ENCODE results near the gene PRKCE. TPM values are rescaled to one million over a fixed set of nuclear protein-coding genes. Genes with fewer than 3 reads are reported as not detected.

The PRKCE gene
- total RNA-seq, 2 donors from 2014 or later = 5.8 to 18.1 TPM

- TF ChIP-seq CTCF (IDR thresholded peaks at IDR 0.05) = no peak
- H3K4me3 ChIP-seq = no peak overlapping the region
- peaks cover 10 to 16% of the 10 kb centered on the region in 2 donors for H3K4me1 ChIP-seq (ENCODE audit: control insufficient read depth in 1 of 2, low read depth in 2 of 2)
- H3K27me3 ChIP-seq (replicated peaks; ENCODE audit: insufficient read depth) = no peaks in the 10 kb centered on the region
- no peaks in the 10 kb centered on the region for H3K36me3 ChIP-seq
- ATAC-seq (ENCODE audit: insufficient number of reproducible peaks, low FRiP score, low read depth) (no peak), DNase-seq (ENCODE audit: low spot score) (no peak)
- no peak overlapping the region for H3K27ac ChIP-seq
- no peaks in the 10 kb centered on the region for H3K9me3 ChIP-seq
Measured at GRCh38 chr2:46016091-46016490, 364.6 kb downstream of the PRKCE start.

- no peak for TF ChIP-seq CTCF (IDR thresholded peaks at IDR 0.05)
- DNase-seq (ENCODE audit: low spot score) = no peak
- Histone ChIP-seq H3K36me3 (no peaks in the 10 kb centered on the region), H3K4me1 (ENCODE audit: control insufficient read depth in 1 of 2, low read depth in 2 of 2) (peaks cover 10 to 16% of the 10 kb centered on the region in 2 donors), H3K4me3 (no peak overlapping the region), H3K27me3 (replicated peaks; ENCODE audit: insufficient read depth) (no peaks in the 10 kb centered on the region), H3K9me3 (no peaks in the 10 kb centered on the region), H3K27ac (no peak overlapping the region)
- ATAC-seq (ENCODE audit: insufficient number of reproducible peaks, low FRiP score, low read depth) = no peak
Measured at GRCh38 chr2:46018773-46019591, 367.5 kb downstream of the PRKCE start.

GRCh38 chr2:46020416-46020815, 368.9 kb downstream of the PRKCE start:
- DNase-seq (ENCODE audit: low spot score) (no peak), ATAC-seq (ENCODE audit: insufficient number of reproducible peaks, low FRiP score, low read depth) (no peak)
- no peaks in the 10 kb centered on the region for H3K9me3 ChIP-seq
- no peak for TF ChIP-seq CTCF (IDR thresholded peaks at IDR 0.05)
- no peaks in the 10 kb centered on the region for H3K27me3 ChIP-seq (replicated peaks; ENCODE audit: insufficient read depth)
- no peak overlapping the region for H3K4me3 ChIP-seq
- H3K27ac ChIP-seq = no peak overlapping the region
- H3K4me1 ChIP-seq (ENCODE audit: control insufficient read depth in 1 of 2, low read depth in 2 of 2) = peaks cover 3 to 8% of the 10 kb centered on the region in 2 donors
- H3K36me3 ChIP-seq = no peaks in the 10 kb centered on the region

GRCh38 chr2:46023165-46023854, 371.8 kb downstream of the PRKCE start:
- TF ChIP-seq CTCF (IDR thresholded peaks at IDR 0.05) = no peak
- H3K4me1 ChIP-seq (ENCODE audit: control insufficient read depth in 1 of 2, low read depth in 2 of 2) = no peaks in the 10 kb centered on the region
- no peaks in the 10 kb centered on the region for H3K36me3 ChIP-seq
- no peak overlapping the region for H3K27ac ChIP-seq
- no peak for ATAC-seq (ENCODE audit: insufficient number of reproducible peaks, low FRiP score, low read depth)
- no peak for DNase-seq (ENCODE audit: low spot score)
- no peak overlapping the region for H3K4me3 ChIP-seq
- H3K27me3 ChIP-seq (replicated peaks; ENCODE audit: insufficient read depth) = no peaks in the 10 kb centered on the region
- H3K9me3 ChIP-seq = no peaks in the 10 kb centered on the region

GRCh38 chr2:46024146-46024779, 372.8 kb downstream of the PRKCE start:
- Histone ChIP-seq H3K36me3 (no peaks in the 10 kb centered on the region), H3K9me3 (no peaks in the 10 kb centered on the region), H3K4me1 (ENCODE audit: control insufficient read depth in 1 of 2, low read depth in 2 of 2) (peaks cover 0 to under 1% of the 10 kb centered on the region in 2 donors), H3K27me3 (replicated peaks; ENCODE audit: insufficient read depth) (no peaks in the 10 kb centered on the region), H3K27ac (no peak overlapping the region), H3K4me3 (no peak overlapping the region)
- ATAC-seq (ENCODE audit: insufficient number of reproducible peaks, low FRiP score, low read depth) (no peak), DNase-seq (ENCODE audit: low spot score) (no peak)
- no peak for TF ChIP-seq CTCF (IDR thresholded peaks at IDR 0.05)
